ENCODE data around the gene VPS52.

DNA sequence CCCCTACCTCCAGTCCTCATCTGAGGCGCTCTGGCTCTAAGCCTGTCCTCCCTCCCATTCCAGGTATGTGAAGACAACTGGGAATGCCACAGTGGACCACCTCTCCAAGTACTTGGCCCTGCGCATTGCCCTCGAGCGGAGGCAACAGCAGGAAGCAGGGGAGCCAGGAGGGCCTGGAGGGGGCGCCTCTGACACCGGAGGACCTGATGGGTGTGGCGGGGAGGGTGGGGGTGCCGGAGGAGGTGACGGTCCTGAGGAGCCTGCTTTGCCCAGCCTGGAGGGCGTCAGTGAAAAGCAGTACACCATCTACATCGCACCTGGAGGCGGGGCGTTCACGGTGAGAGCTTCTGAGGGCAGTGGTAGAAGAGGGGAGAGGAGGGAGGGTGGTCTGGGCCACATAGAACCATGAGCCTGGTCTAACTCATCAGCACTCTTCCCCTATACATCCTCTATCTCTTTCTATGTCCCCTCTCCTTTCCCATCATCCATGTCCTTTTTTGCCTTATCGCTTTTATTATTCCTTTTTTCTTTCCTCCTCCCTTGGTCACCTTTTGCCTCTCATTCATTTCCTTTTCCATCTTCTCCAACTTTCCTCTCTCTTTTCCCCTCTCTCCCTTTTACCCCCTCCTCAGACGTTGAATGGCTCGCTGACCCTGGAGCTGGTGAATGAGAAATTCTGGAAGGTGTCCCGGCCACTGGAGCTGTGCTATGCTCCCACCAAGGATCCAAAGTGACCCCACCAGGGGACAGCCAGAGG is 59.8 kb downstream of the VPS52 start:
- TF ChIP-seq POLR2A (IDR thresholded peaks at IDR 0.05) = no peak
- TF ChIP-seq POLR2AphosphoS5 (IDR thresholded peaks at IDR 0.05; ENCODE audit: insufficient read depth in 1 of 2, low read depth in 1 of 2) = no peak
